Transverse colon (tissue), 1 donor: ENCODE data around the gene TMEM123.

ENCODE experiments used
- EP300 ChIP-seq: sonication (generic); formaldehyde crosslinking; IDR thresholded peaks from one replicate; pipeline ENCODE4 v1.6.1; 2017; ENCODE audit warnings: antibody characterized with exemption, low read depth
- POLR2A ChIP-seq: fragments of 450-650 bp; IDR thresholded peaks from one replicate; pipeline ENCODE4 v1.6.1; 2016; ENCODE audit warnings: antibody characterized with exemption, mild to moderate bottlenecking, moderate library complexity

DNA sequence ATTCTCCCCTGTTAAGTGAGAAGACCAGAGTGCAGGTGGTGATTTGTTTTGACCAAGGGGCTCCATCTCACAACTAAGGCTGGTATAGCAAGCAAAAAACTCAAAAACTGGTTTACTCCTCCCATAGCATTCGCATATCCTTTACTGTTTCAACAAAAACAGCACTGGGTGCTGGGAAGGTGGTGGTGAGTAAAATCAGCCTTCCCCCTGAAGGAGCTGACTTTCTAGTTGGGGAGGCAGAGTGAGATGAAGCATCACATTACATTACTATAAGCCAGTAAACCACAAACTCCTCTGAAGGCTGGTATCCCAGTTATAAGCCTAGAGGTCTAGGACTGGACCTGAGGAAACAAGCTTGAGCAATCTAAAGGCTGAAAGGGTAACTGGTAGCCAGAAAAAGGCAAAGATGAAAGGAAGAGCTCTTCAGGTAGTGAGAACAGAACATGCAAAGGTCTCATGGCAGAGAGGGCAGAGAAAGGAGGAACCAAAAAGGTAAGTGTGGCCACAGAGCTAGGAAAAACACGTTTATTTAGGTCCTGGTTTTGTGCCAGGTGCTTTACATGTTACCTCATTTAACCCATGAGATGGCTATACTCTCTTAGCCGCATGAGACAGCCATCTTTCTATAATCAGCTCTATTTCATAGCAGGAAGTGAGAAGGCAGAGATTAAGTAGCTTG is 22.3 kb downstream of the TMEM123 start:
- TF ChIP-seq EP300, result no peak
- no peak for TF ChIP-seq POLR2A
